Liver (tissue), 9 donors: ENCODE results near the gene SLC5A6. TPM values are rescaled to one million over a fixed set of nuclear protein-coding genes. Genes with fewer than 3 reads are reported as not detected.

ENCODE experiments used
- DNase-seq: peaks from one replicate; pipeline ENCODE4 v3.0.0-alpha.2; 2017; ENCODE audit warnings: low spot score
- H3K27ac ChIP-seq, 2 donors: one replicate each; pipeline ENCODE4 v1.7.0; 2013; ENCODE audit warnings: inconsistent platforms in 2 of 2, low read length in 2 of 2, control low read depth in 1 of 2, low read depth in 1 of 2, mild to moderate bottlenecking in 1 of 2
- H3K27me3 ChIP-seq, 4 donors: one replicate each; pipeline versions ENCODE4 v1.6.1 to v1.7.0; 2013; ENCODE audit warnings: low read length in 3 of 4, inconsistent platforms in 1 of 4, mild to moderate bottlenecking in 1 of 4, moderate library complexity in 1 of 4; ENCODE audit not compliant: control insufficient read depth in 4 of 4, insufficient read depth in 4 of 4
- H3K36me3 ChIP-seq, 4 donors: one replicate each; pipeline versions ENCODE4 v1.6.1 to v1.7.0; 2013; ENCODE audit warnings: low read length in 3 of 4, mild to moderate bottlenecking in 3 of 4, low read depth in 1 of 4, moderate library complexity in 1 of 4; ENCODE audit not compliant: control insufficient read depth in 4 of 4, insufficient read depth in 3 of 4
- H3K4me1 ChIP-seq, 4 donors: one replicate each; pipeline versions ENCODE4 v1.6.1 to v1.7.0; 2013; ENCODE audit warnings: low read length in 3 of 4, mild to moderate bottlenecking in 3 of 4, moderate library complexity in 1 of 4; ENCODE audit not compliant: control insufficient read depth in 4 of 4, insufficient read depth in 4 of 4
- H3K4me3 ChIP-seq, 3 donors: one replicate each; pipeline versions ENCODE4 v1.6.1 to v1.7.0; 2013; ENCODE audit warnings: low read length in 3 of 3, control low read depth in 1 of 3, low read depth in 1 of 3, mild to moderate bottlenecking in 1 of 3
- H3K9ac ChIP-seq, 2 donors: one replicate each; pipeline ENCODE4 v1.7.0; 2013; ENCODE audit warnings: low read length in 2 of 2, mild to moderate bottlenecking in 2 of 2, moderate library complexity in 2 of 2, control low read depth in 1 of 2, low read depth in 1 of 2
- H3K9me3 ChIP-seq, 4 donors: one replicate each; pipeline versions ENCODE4 v1.6.1 to v1.7.0; 2013; ENCODE audit warnings: low read length in 3 of 4; ENCODE audit not compliant: control insufficient read depth in 4 of 4
- EGR1 ChIP-seq, 2 donors: IDR thresholded peaks; 2 replicates each; pipeline ENCODE4 v1.6.1; 2016 to 2018; ENCODE audit warnings: antibody characterized with exemption in 2 of 2, low read depth in 2 of 2
- FOXA1 ChIP-seq: IDR thresholded peaks from 2 replicates; pipeline ENCODE4 v1.6.1; 2016; ENCODE audit warnings: antibody characterized with exemption
- FOXA2 ChIP-seq: IDR thresholded peaks from 2 replicates; pipeline ENCODE4 v1.6.1; 2016; ENCODE audit warnings: antibody characterized with exemption
- GABPA ChIP-seq, 2 donors: IDR thresholded peaks in 1 of 2; conservative IDR thresholded peaks in 1 of 2; 2 replicates each; pipeline ENCODE4 v1.6.1; 2016; ENCODE audit warnings: antibody characterized with exemption in 2 of 2, mild to moderate bottlenecking in 1 of 2, moderate library complexity in 1 of 2
- HNF4A ChIP-seq, 2 donors: conservative IDR thresholded peaks; 2 replicates each; pipeline ENCODE4 v1.6.1; 2016; ENCODE audit warnings: antibody characterized with exemption in 2 of 2, mild to moderate bottlenecking in 2 of 2
- HNF4G ChIP-seq: IDR thresholded peaks from 2 replicates; pipeline ENCODE4 v1.6.1; 2016; ENCODE audit warnings: antibody characterized with exemption
- JUND ChIP-seq, 2 donors: IDR thresholded peaks; 2 replicates each; pipeline ENCODE4 v1.6.1; 2016; ENCODE audit warnings: antibody characterized with exemption in 2 of 2
- NR2F2 ChIP-seq: IDR thresholded peaks from 2 replicates; pipeline ENCODE4 v1.6.1; 2016; ENCODE audit warnings: antibody characterized with exemption
- RAD21 ChIP-seq, 2 donors: IDR thresholded peaks; 2 replicates each; pipeline ENCODE4 v1.6.1; 2016; ENCODE audit warnings: antibody characterized with exemption in 2 of 2, mild to moderate bottlenecking in 2 of 2
- RXRA ChIP-seq, 2 donors: IDR thresholded peaks; 2 replicates each; pipeline ENCODE4 v1.6.1; 2017 to 2018; ENCODE audit warnings: antibody characterized with exemption in 2 of 2, mild to moderate bottlenecking in 1 of 2
- SP1 ChIP-seq: IDR thresholded peaks from 2 replicates; pipeline ENCODE4 v1.6.1; 2018; ENCODE audit warnings: antibody characterized with exemption, mild to moderate bottlenecking
- TAF1 ChIP-seq: conservative IDR thresholded peaks from 2 replicates; pipeline ENCODE4 v1.6.1; 2016; ENCODE audit warnings: antibody characterized with exemption, mild to moderate bottlenecking
- YY1 ChIP-seq: IDR thresholded peaks from 2 replicates; pipeline ENCODE4 v1.6.1; 2016; ENCODE audit warnings: antibody characterized with exemption, mild to moderate bottlenecking
- WGBS: extraction: QIAGEN DNeasy Blood & Tissue Kit; methylation state at CpG from one replicate; pipeline ENCODE4 v1.1.7; 2013; 5-methylcytosine and 5-hydroxymethylcytosine counted together
- polyA plus RNA-seq, 2 donors: library from polyadenylated mRNA; stranded (reverse) in 1 of 2; unstranded in 1 of 2; fragments of 200-250 nt in 1 of 2; fragments of >200 nt in 1 of 2; fragmentation: Nextera tagmentation in 1 of 2; extraction: Ambion mirVana in 1 of 2; gene quantifications; one replicate each; pipeline versions ENCODE4 v1.2.1 to v1.2.3, GENCODE V29; 2013 to 2015
- total RNA-seq, 2 donors: library from RNA; depleted of rRNA; stranded (reverse); fragments of >200 nt; gene quantifications; one replicate each; pipeline ENCODE4 v1.2.3, GENCODE V29; 2014
- TF ChIP-seq, protein P1 (sequence below): IDR thresholded peaks from 2 replicates; pipeline ENCODE4 v1.6.1; 2016; ENCODE audit warnings: antibody characterized with exemption
- TF ChIP-seq, protein P2 (sequence below): fragments of 150-350 bp; IDR thresholded peaks from 2 replicates; pipeline ENCODE4 v1.5.1; 2017; ENCODE audit warnings: improper control_type of control experiment, low read depth, low read length; ENCODE audit not compliant: missing input control
- TF ChIP-seq, protein P3 (sequence below): IDR thresholded peaks from 2 replicates; pipeline ENCODE4 v1.6.1; 2016; ENCODE audit warnings: antibody characterized with exemption
- TF ChIP-seq, protein P4 (sequence below): IDR thresholded peaks from 2 replicates; pipeline ENCODE4 v1.6.1; 2016; ENCODE audit warnings: antibody characterized with exemption, mild to moderate bottlenecking
- TF ChIP-seq, protein P5 (sequence below): IDR thresholded peaks from 2 replicates; pipeline ENCODE4 v1.6.1; 2016; ENCODE audit warnings: antibody characterized with exemption
- donor health status: healthy.
- donor health status: healthy.
- donor health status: healthy.
- donor health status: healthy.
- donor health status: healthy.

The SLC5A6 gene
- total and polyA plus RNA-seq, 4 donors, result 12.5 to 217 (median 73.0) TPM

DNA sequence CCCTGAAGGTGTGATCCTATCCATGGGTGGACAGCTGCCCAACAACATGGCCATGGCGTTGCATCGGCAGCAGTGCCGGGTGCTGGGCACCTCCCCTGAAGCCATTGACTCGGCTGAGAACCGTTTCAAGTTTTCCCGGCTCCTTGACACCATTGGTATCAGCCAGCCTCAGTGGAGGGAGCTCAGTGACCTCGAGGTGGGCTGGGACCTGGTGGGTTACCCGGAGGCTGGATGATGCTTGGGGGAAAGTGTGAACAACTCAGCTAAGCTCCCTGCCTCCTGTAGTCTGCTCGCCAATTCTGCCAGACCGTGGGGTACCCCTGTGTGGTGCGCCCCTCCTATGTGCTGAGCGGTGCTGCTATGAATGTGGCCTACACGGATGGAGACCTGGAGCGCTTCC, 21.3 kb upstream of the SLC5A6 start:
- Histone ChIP-seq H3K4me1 (no peaks in the 10 kb centered on the region), H3K9ac (no peak overlapping the region), H3K4me3 (no peak overlapping the region), H3K27ac (no peak overlapping the region), H3K9me3 (no peaks in the 10 kb centered on the region), H3K27me3 (no peaks in the 10 kb centered on the region), H3K36me3 (peaks cover 20 to 75% (median 65%) of the 10 kb centered on the region in 4 donors)
- DNase-seq, result no peak
- TF ChIP-seq, protein P1, sequence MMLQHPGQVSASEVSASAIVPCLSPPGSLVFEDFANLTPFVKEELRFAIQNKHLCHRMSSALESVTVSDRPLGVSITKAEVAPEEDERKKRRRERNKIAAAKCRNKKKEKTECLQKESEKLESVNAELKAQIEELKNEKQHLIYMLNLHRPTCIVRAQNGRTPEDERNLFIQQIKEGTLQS, result no peak
- TF ChIP-seq, protein P2, sequence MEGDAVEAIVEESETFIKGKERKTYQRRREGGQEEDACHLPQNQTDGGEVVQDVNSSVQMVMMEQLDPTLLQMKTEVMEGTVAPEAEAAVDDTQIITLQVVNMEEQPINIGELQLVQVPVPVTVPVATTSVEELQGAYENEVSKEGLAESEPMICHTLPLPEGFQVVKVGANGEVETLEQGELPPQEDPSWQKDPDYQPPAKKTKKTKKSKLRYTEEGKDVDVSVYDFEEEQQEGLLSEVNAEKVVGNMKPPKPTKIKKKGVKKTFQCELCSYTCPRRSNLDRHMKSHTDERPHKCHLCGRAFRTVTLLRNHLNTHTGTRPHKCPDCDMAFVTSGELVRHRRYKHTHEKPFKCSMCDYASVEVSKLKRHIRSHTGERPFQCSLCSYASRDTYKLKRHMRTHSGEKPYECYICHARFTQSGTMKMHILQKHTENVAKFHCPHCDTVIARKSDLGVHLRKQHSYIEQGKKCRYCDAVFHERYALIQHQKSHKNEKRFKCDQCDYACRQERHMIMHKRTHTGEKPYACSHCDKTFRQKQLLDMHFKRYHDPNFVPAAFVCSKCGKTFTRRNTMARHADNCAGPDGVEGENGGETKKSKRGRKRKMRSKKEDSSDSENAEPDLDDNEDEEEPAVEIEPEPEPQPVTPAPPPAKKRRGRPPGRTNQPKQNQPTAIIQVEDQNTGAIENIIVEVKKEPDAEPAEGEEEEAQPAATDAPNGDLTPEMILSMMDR, result no peak
- TF ChIP-seq FOXA1, result no peak
- TF ChIP-seq, protein P3, sequence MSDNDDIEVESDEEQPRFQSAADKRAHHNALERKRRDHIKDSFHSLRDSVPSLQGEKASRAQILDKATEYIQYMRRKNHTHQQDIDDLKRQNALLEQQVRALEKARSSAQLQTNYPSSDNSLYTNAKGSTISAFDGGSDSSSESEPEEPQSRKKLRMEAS, result no peak
- TF ChIP-seq, protein P4, sequence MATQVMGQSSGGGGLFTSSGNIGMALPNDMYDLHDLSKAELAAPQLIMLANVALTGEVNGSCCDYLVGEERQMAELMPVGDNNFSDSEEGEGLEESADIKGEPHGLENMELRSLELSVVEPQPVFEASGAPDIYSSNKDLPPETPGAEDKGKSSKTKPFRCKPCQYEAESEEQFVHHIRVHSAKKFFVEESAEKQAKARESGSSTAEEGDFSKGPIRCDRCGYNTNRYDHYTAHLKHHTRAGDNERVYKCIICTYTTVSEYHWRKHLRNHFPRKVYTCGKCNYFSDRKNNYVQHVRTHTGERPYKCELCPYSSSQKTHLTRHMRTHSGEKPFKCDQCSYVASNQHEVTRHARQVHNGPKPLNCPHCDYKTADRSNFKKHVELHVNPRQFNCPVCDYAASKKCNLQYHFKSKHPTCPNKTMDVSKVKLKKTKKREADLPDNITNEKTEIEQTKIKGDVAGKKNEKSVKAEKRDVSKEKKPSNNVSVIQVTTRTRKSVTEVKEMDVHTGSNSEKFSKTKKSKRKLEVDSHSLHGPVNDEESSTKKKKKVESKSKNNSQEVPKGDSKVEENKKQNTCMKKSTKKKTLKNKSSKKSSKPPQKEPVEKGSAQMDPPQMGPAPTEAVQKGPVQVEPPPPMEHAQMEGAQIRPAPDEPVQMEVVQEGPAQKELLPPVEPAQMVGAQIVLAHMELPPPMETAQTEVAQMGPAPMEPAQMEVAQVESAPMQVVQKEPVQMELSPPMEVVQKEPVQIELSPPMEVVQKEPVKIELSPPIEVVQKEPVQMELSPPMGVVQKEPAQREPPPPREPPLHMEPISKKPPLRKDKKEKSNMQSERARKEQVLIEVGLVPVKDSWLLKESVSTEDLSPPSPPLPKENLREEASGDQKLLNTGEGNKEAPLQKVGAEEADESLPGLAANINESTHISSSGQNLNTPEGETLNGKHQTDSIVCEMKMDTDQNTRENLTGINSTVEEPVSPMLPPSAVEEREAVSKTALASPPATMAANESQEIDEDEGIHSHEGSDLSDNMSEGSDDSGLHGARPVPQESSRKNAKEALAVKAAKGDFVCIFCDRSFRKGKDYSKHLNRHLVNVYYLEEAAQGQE, result no peak
- 96% methylated on average over 14 of the region's 14 CpGs for WGBS

DNA sequence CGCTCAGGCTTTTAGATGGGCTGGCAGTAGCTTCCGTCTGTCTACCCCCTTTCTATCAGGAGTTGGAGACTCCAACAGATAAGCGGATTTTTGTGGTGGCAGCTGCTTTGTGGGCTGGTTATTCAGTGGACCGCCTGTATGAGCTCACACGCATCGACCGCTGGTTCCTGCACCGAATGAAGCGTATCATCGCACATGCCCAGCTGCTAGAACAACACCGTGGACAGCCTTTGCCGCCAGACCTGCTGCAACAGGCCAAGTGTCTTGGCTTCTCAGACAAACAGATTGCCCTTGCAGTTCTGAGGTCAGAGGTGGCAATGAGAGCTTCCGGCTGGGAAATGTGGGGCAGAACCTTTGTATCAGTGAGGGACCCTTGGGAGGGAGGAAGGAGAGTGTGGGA, 19.9 kb upstream of the SLC5A6 start:
- no peak overlapping the region for H3K9ac ChIP-seq
- no peaks in the 10 kb centered on the region for H3K27me3 ChIP-seq
- TF ChIP-seq NR2F2, result no peak
- TF ChIP-seq YY1, result no peak
- TF ChIP-seq, protein P2, result no peak
- TF ChIP-seq TAF1, result no peak
- no peak for TF ChIP-seq GABPA (IDR thresholded peaks at IDR 0.05 in 1 of 2, conservative IDR thresholded peaks at IDR 0.05 in 1 of 2)
- TF ChIP-seq, protein P1, result no peak
- TF ChIP-seq RXRA (IDR thresholded peaks at IDR 0.05), result no peak
- no peak for TF ChIP-seq HNF4G
- no peak for TF ChIP-seq RAD21 (IDR thresholded peaks at IDR 0.05)
- no peak for TF ChIP-seq HNF4A (conservative IDR thresholded peaks at IDR 0.05)
- TF ChIP-seq, protein P4, result no peak
- TF ChIP-seq, protein P5, sequence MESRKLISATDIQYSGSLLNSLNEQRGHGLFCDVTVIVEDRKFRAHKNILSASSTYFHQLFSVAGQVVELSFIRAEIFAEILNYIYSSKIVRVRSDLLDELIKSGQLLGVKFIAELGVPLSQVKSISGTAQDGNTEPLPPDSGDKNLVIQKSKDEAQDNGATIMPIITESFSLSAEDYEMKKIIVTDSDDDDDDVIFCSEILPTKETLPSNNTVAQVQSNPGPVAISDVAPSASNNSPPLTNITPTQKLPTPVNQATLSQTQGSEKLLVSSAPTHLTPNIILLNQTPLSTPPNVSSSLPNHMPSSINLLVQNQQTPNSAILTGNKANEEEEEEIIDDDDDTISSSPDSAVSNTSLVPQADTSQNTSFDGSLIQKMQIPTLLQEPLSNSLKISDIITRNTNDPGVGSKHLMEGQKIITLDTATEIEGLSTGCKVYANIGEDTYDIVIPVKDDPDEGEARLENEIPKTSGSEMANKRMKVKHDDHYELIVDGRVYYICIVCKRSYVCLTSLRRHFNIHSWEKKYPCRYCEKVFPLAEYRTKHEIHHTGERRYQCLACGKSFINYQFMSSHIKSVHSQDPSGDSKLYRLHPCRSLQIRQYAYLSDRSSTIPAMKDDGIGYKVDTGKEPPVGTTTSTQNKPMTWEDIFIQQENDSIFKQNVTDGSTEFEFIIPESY, result no peak
- TF ChIP-seq, protein P3, result no peak
- no peak for TF ChIP-seq JUND (IDR thresholded peaks at IDR 0.05)
- TF ChIP-seq EGR1 (IDR thresholded peaks at IDR 0.05; ENCODE audit: low read depth in 2 of 2), result no peak
- TF ChIP-seq SP1, result no peak
- TF ChIP-seq FOXA1, result no peak
- no peak for TF ChIP-seq FOXA2
- H3K4me3 ChIP-seq, result no peak overlapping the region
- no peaks in the 10 kb centered on the region for H3K9me3 ChIP-seq
- DNase-seq, result no peak
- WGBS, result 96% methylated on average over 13 of the region's 13 CpGs
- no peak overlapping the region for H3K27ac ChIP-seq
- H3K36me3 ChIP-seq, result peaks cover 13 to 79% (median 66%) of the 10 kb centered on the region in 4 donors
- no peaks in the 10 kb centered on the region for H3K4me1 ChIP-seq
